ENCODE measurements around the gene HDAC3.
A peak's percentile ranks its signal among the peaks of the same experiment; 100 is the strongest.

Gene HDAC3

DNA sequence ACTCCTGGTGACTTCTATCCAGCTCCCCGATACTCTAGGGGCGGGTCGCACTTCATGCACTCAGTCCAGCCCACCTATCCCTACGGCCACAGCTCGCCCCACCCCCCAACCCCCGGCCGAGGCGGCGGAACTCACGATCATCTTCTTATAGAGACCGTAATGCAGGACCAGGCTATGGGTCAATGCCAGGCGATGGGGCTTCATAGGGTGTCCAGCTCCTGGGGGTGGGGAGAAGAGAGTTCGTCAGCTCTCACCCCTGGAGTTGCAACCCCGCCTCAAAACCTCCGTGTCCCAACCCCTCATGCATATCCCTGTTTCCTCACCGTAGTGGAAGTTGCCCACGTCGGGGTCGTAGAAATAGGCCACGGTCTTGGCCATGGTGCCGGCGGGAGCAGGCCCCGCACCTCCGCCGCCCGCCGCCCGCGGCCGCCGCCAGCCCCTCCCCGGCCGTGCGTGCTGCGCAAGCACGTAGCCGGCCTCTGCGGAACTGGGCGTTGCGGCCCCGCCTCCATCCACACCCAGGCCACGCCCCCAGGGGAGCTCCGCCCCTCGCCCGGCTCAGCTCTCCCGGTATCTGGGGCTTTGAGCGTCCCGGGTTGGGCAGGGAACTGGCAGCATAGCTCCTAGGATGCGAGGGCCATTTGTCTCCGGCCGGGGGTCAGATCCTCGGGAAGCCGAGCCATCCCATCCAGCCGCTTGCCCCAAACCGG is at the start of gene HDAC3, which contains the start of gene RELL2:
Gene HDAC3 (minus strand): TSS at position 437 of the 710 bp plus-strand sequence. CDS start 59 bp downstream, at position 378.
Gene RELL2 (plus strand): TSS at position 585 of the 710 bp plus-strand sequence. CDS start 1,229 bp downstream, outside the sequence.
- H3K27ac ChIP-seq: peak within 1 kb of the TSS; percentile 93
- TF ChIP-seq, protein P1, sequence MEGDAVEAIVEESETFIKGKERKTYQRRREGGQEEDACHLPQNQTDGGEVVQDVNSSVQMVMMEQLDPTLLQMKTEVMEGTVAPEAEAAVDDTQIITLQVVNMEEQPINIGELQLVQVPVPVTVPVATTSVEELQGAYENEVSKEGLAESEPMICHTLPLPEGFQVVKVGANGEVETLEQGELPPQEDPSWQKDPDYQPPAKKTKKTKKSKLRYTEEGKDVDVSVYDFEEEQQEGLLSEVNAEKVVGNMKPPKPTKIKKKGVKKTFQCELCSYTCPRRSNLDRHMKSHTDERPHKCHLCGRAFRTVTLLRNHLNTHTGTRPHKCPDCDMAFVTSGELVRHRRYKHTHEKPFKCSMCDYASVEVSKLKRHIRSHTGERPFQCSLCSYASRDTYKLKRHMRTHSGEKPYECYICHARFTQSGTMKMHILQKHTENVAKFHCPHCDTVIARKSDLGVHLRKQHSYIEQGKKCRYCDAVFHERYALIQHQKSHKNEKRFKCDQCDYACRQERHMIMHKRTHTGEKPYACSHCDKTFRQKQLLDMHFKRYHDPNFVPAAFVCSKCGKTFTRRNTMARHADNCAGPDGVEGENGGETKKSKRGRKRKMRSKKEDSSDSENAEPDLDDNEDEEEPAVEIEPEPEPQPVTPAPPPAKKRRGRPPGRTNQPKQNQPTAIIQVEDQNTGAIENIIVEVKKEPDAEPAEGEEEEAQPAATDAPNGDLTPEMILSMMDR (conservative IDR thresholded peaks at IDR 0.05): no peak

DNA sequence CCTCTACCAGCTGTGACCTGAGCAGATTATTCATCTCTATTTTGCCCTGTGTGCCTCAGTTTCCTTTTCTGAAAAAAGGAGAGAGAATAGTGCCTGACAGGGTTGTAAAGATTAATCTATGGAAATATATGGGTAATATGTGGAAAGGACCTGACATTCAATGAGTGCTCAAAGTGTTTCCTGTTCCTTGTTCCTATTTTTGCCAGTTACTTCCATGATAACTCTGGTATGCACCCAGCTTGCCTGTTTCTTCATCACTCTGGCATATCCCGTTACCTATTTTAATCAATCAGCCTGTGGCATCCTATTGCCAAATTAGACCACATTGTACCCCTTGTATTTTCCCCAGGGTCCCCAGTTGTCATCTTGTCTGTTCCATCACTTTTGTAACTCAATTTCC is 48.9 kb upstream of the HDAC3 start:
- TF ChIP-seq, protein P1 (conservative IDR thresholded peaks at IDR 0.05): no peak

DNA sequence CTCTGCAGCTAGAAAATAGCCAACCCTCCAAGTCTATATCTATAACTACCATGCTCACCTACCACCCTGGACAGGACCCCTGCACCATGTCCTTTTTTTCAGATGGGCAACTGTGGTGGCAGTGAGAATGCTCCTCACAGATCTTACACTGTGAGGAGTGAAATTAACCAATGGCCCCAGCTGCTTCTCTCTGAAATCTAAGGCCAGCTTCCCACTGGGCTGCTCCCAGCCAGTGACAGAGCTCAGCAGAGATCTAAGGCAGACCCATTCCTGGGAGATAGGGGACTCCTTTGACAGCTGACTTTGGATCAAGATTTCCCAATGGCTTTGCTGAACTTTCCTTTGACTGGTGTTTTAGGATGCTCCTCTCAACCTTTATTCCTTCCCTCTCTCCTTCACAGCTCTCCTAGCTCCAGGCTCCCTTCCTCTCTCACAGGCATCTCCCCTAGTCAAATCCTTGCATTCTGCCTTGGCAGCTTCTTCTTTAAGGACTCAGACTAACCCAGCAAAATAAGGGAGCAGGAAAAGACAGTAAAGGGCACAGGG is 47.0 kb upstream of the HDAC3 start:
- TF ChIP-seq, protein P1 (conservative IDR thresholded peaks at IDR 0.05): no peak
- peak overlapping the region; percentile 94 for H3K27ac ChIP-seq

More for the DNA sequence above, 48.9 kb upstream of the HDAC3 start:
- no peak overlapping the region for H3K27ac ChIP-seq

DNA sequence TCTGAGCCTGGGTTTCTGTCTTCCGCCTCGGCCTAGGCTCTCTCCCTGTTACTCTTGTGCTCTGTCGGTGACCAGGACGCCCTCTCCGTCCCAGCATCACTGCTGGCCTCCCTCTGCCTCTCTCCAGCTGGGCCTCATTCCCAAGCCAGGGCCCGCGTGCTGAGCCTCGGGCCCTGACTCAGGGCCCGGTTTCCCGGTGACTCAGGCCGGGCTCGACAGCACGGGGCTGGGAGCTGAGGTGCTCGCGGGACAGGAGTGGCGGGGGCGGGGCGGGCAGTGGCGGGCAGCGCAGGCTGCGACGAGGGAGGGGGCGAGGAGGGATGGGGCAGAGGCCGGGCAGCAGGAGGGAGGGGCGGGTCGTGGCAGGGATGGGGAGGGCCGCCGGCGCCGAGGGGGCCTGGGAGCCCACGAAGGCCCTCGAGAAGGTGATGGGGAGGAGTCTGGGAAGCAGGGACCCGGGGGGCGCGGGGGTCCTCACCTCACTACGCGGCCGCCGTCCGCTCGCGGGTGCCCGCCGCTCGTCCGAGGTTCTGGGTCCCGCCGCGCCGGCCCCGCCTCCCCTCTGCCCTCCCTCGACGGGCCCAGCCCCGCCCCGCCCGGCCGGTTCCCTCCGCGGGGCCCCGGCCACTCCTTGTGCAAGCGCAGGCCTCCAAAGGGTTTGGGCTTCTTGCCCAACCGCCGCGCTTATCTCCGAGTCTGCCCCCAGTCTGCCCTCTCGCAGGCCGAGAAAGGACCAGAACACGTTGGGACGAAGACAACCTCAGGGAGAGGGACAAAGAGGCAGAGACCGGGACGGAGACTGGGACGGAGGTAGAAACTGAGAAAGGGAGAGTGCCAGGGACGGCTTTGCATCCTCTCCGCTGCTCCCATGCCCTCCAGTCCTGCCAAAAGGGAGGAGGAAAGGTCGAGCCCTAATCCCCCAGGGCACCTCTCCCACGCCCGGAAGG is 45.3 kb upstream of the HDAC3 start, which contains the start of gene ARAP3:
Gene ARAP3 (minus strand): TSS at position 536 of the 947 bp plus-strand sequence. CDS start 1,744 bp downstream, outside the sequence.
- peak within 1 kb of the TSS; percentile 94 for H3K27ac ChIP-seq
- TF ChIP-seq, protein P1 (conservative IDR thresholded peaks at IDR 0.05): no peak

DNA sequence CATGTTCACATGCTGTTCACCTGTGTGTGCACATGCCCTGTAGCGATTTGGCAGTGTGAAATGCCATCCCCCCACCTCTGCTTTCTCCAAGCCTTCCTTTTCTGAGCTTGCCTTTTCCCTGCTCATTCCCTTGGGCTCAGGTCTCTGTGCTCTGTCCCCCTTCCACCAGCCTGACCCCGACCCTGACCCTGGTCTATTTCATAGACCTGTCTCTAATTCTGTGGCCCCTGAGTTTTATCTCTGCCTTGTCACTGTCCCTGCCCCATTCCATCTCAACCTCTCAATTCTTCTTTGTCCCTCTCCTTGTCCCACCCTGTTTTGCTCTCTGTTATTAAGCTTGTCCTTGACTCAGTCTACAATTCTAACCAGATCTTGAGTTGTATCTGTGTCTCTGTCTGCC is 44.6 kb upstream of the HDAC3 start:
- TF ChIP-seq, protein P1 (conservative IDR thresholded peaks at IDR 0.05): no peak
- peak overlapping the region; percentile 94 for H3K27ac ChIP-seq

DNA sequence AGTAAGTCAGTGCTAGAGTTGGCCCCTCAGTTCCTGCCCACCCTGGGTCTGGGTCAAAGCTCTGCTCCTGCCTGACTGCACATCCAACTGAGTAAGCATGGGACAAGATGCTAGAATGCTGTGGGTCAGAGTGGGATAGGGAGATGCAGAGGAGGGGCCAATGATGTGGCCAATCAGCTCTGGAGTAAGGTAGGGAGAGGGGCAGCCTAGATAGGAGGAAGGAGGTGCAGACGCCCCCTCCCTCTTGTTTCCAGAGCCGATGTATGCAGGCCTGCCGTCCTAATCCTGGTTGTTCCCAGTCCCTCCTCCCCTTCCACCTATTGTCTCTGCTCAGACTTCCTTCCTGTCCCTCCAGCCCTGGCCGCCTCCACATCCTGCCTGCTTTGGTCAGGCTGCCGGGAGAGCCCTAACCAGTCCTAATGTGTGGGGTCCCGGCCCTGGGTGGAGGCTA is 44.1 kb upstream of the HDAC3 start:
- TF ChIP-seq, protein P1 (conservative IDR thresholded peaks at IDR 0.05): no peak
- H3K27ac ChIP-seq: peak overlapping the region; percentile 94

Measured in VCaP (cell line).